HepG2 (cell line): Measurements from ENCODE around the gene GPR155. TPM values are rescaled to one million over a fixed set of nuclear protein-coding genes. Genes with fewer than 3 reads are reported as not detected.

Experiments
- ATAC-seq: fragments of 200-7000 bp; cut with Tn5 transposase; 3 replicates; pipeline ENCODE4 v1.9.1; 2020; ENCODE audit warnings: mild to moderate bottlenecking, moderate library complexity
- BruUV-seq: library from RNA; stranded (reverse); fragments of 400-500 nt; replicated peaks from 2 replicates; lab custom pipeline; 2021; lab: Mats Ljungman, UMichigan
- CTCF ChIA-PET: fragments of 300-600 bp; formaldehyde crosslinking; extraction: SDS; loops from one replicate; lab custom pipeline; 2021; ENCODE audit warnings: low total read pairs, inconsistent platforms, low intra/inter-chr PET ratio; lab: Yijun Ruan, JAX
- POLR2A ChIA-PET: fragments of 350-600 bp; sonication (Branson Sonifier 250); formaldehyde crosslinking; loops from one replicate; lab custom pipeline; 2020; ENCODE audit warnings: antibody characterized with exemption, inconsistent platforms; lab: Yijun Ruan, JAX
- DNase-seq: peaks from one replicate; pipeline ENCODE4 v3.0.0-alpha.2; 2015; ENCODE audit warnings: low spot score
- FAIRE-seq: peaks from 3 replicates; lab custom pipeline; 2011; peaks lifted over from hg19 to GRCh38; lab: Jason Lieb, UNC
- H2AFZ ChIP-seq: one replicate; pipeline ENCODE4 v1.6.1; 2011; ENCODE audit warnings: low read length, inconsistent platforms
- H3K27ac ChIP-seq: fragments of 300-600 bp; 3 replicates; pipeline ENCODE4 v1.8.0; 2011; ENCODE audit warnings: mixed run types, mild to moderate bottlenecking, mixed read lengths, low read length, inconsistent platforms; ENCODE audit not compliant: insufficient read depth; ENCODE audit errors: extremely low read length
- H3K27me3 ChIP-seq, 2 experiments: fragments of 200-600 bp in 1 of 2; 2 replicates in 1 of 2; 3 replicates in 1 of 2; pipeline versions ENCODE4 v1.6.0 to v1.8.0; 2011; ENCODE audit warnings: low read length in 2 of 2, mild to moderate bottlenecking in 2 of 2, moderate library complexity in 2 of 2, inconsistent platforms in 1 of 2; ENCODE audit not compliant: insufficient read depth in 2 of 2, control insufficient read depth in 1 of 2
- H3K36me3 ChIP-seq, 2 experiments: fragments of 200-600 bp in 1 of 2; replicated peaks in 1 of 2; 2 replicates in 1 of 2; 3 replicates in 1 of 2; pipeline versions ENCODE4 v1.5.1 to v1.8.0; 2011; ENCODE audit warnings: low read length in 2 of 2, inconsistent platforms in 1 of 2; ENCODE audit not compliant: insufficient read depth in 2 of 2, control insufficient read depth in 1 of 2
- H3K4me1 ChIP-seq: 2 replicates; pipeline ENCODE4 v1.5.1; 2012; ENCODE audit warnings: low read length, inconsistent platforms; ENCODE audit not compliant: insufficient read depth
- H3K4me2 ChIP-seq: 2 replicates; pipeline ENCODE4 v1.6.0; 2011; ENCODE audit warnings: low read depth, low read length, inconsistent platforms
- H3K4me3 ChIP-seq, 3 experiments: fragments of 200-600 bp in 1 of 3; sonication (generic), shearing (Covaris generic) in 1 of 3; replicated peaks in 1 of 3; 2 replicates each; pipeline ENCODE4 v1.5.1; 2011 to 2016; ENCODE audit warnings: low read length in 3 of 3, inconsistent platforms in 2 of 3, low read depth in 2 of 3, mild to moderate bottlenecking in 2 of 3, control low read depth in 1 of 3, mixed read lengths in 1 of 3; ENCODE audit not compliant: insufficient read depth in 1 of 3
- H3K79me2 ChIP-seq: one replicate; pipeline ENCODE4 v1.6.1; 2011; ENCODE audit warnings: low read length, inconsistent platforms; ENCODE audit not compliant: insufficient read depth
- H3K9ac ChIP-seq: 2 replicates; pipeline ENCODE4 v1.6.0; 2011; ENCODE audit warnings: mild to moderate bottlenecking, low read depth, low read length, inconsistent platforms; ENCODE audit not compliant: insufficient read depth
- H3K9me3 ChIP-seq: 2 replicates; pipeline ENCODE4 v1.5.1; 2012; ENCODE audit warnings: mild to moderate bottlenecking, low read length
- H4K20me1 ChIP-seq: 2 replicates; pipeline ENCODE4 v1.6.0; 2011; ENCODE audit warnings: inconsistent platforms, mild to moderate bottlenecking, low read length, moderate library complexity; ENCODE audit not compliant: insufficient read depth
- RFX5 ChIP-seq: IDR thresholded peaks from 2 replicates; pipeline ENCODE4 v1.6.1; 2011; ENCODE audit warnings: low read depth, low read length, improper control_type of control experiment
- ZNF280B ChIP-seq: sonication (generic); formaldehyde crosslinking; IDR thresholded peaks from 2 replicates; pipeline ENCODE4 v1.5.0; 2020; ENCODE audit warnings: missing genetic modification reagents, mild to moderate bottlenecking, borderline replicate concordance
- ZNF431 ChIP-seq: sonication (generic); formaldehyde crosslinking; IDR thresholded peaks from 2 replicates; pipeline ENCODE4 v1.9.0; 2022; ENCODE audit warnings: missing genetic modification reagents, low read depth, mild to moderate bottlenecking, borderline replicate concordance
- ZNF496 ChIP-seq: sonication (generic); formaldehyde crosslinking; IDR thresholded peaks from 2 replicates; pipeline ENCODE4 v1.8.1; 2023; ENCODE audit warnings: mild to moderate bottlenecking, moderate library complexity, missing genetic modification reagents; ENCODE audit not compliant: insufficient replicate concordance
- ZNF550 ChIP-seq: sonication (generic); formaldehyde crosslinking; IDR thresholded peaks from 2 replicates; pipeline ENCODE4 v1.4.0; 2020; ENCODE audit warnings: mild to moderate bottlenecking, missing genetic modification reagents, borderline replicate concordance
- WGBS: methylation state at CpG from one replicate; pipeline ENCODE4 v1.1.6; 2017; ENCODE audit warnings: low lambda C conversion rate; 5-methylcytosine and 5-hydroxymethylcytosine counted together
- in situ Hi-C: cut with HindIII; loops from 2 replicates; pipeline ENCODE4 v1.10.0; 2017; ENCODE audit warnings: low pct_unique_long_range_greater_than_20kb; ENCODE audit not compliant: extremely low pct_ligation_motif_present
- intact Hi-C: fragments of 100-400 bp; cut with micrococcal nuclease; formaldehyde crosslinking; loops from one replicate; pipeline ENCODE4 v1.10.0; 2022; ENCODE audit not compliant: unreplicated experiment
- polyA plus RNA-seq, 8 experiments: library from polyadenylated mRNA; depleted of rRNA in 3 of 8; stranded (reverse) in 7 of 8; unstranded in 1 of 8; fragments of >200 nt; fragmentation: Illumina TruSeq in 4 of 8; extraction: Trizol in 4 of 8; gene quantifications; 2 replicates each; pipeline versions ENCODE4 v1.2.1 to v1.2.3, GENCODE V29; 2011 to 2016; ENCODE audit warnings: low read depth in 4 of 8, missing spikeins in 1 of 8, mixed read lengths in 1 of 8; ENCODE audit not compliant: insufficient read depth in 1 of 8
- total RNA-seq, 5 experiments: library from RNA; depleted of rRNA; stranded (reverse); fragments of >200 nt; fragmentation: Illumina TruSeq; extraction: Trizol; gene quantifications; 2 replicates each; pipeline ENCODE4 v1.2.3, GENCODE V29; 2016; ENCODE audit warnings: low read depth in 1 of 5
- TF ChIP-seq, protein P1 (sequence below): sonication (generic); formaldehyde crosslinking; IDR thresholded peaks from 2 replicates; pipeline ENCODE4 v1.4.0; 2020; ENCODE audit warnings: missing genetic modification reagents, borderline replicate concordance

The GPR155 gene
- total and polyA plus RNA-seq, 2 of the 13 experiments (the other 11 are each of a cell fraction or from before 2014, with no cell fraction given): 0.15 to 0.49 TPM

GRCh38 chr2:174499371-174499770, 12.5 kb upstream of the GPR155 start:
- intact Hi-C loops (no loop called here), in situ Hi-C loops (no loop called here)
- TF ChIP-seq ZNF431 (no peak), ZNF496 (CRISPR knock-in tag) (no peak), ZNF550 (CRISPR knock-in tag) (no peak)
- TF ChIP-seq, protein P1, sequence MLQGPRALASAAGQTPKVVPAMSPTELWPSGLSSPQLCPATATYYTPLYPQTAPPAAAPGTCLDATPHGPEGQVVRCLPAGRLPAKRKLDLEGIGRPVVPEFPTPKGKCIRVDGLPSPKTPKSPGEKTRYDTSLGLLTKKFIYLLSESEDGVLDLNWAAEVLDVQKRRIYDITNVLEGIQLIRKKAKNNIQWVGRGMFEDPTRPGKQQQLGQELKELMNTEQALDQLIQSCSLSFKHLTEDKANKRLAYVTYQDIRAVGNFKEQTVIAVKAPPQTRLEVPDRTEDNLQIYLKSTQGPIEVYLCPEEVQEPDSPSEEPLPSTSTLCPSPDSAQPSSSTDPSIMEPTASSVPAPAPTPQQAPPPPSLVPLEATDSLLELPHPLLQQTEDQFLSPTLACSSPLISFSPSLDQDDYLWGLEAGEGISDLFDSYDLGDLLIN: no peak
- FAIRE-seq: no peak
- no peak for DNase-seq
- Histone ChIP-seq H4K20me1 (no peaks in the 10 kb centered on the region), H2AFZ (no peak overlapping the region), H3K4me3 (no peak overlapping the region), H3K27me3 (peaks cover 1 to 17% of the 10 kb centered on the region in 2 experiments; a peak in 2 of 5 replicates), H3K9me3 (no peaks in the 10 kb centered on the region), H3K36me3 (no peaks in the 10 kb centered on the region), H3K4me1 (no peaks in the 10 kb centered on the region), H3K4me2 (no peak overlapping the region), H3K27ac (no peak overlapping the region), H3K9ac (no peak overlapping the region), H3K79me2 (no peaks in the 10 kb centered on the region)
- WGBS: 21% methylated on average over 5 of the region's 5 CpGs
- no peak for ATAC-seq
- no TSS peak for BruUV-seq
- CTCF ChIA-PET: no interaction called here
- POLR2A ChIA-PET: no interaction called here

DNA sequence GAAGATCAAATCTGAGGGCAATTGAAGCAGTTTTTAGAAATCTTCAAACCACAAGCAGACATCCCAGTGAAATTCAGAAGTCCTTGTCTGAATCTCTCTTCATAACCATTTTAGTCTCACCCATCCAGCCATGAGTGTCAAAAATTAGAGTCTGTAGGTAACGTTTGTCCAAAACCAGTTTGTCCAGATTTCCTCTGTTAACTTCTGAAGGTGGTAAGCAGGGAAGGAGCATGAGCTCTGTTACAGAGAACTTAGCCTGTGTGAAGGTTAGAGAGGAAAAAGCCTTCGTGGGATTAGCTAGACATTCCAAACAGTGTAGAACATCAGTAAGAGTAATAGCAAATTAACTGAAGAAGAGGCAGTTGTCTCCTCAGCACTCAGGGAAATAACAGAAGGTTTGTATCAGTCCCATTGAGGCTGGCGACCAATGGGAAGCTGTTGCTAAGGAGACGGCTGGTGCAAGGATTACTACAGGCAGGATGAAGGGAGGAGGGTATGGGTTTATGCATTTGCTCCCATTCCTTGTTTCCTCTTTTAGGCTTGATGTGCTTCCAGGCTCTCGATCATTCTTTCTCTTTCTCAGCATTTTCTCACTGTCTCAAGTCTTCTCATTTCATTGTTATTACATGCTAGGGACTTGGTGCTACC, 8.7 kb upstream of the GPR155 start:
- DNase-seq: no peak

More for the DNA sequence above, 8.7 kb upstream of the GPR155 start:
- Histone ChIP-seq H3K4me3 (no peak overlapping the region), H3K27ac (no peak overlapping the region), H3K9me3 (no peaks in the 10 kb centered on the region), H4K20me1 (no peaks in the 10 kb centered on the region), H3K4me1 (no peaks in the 10 kb centered on the region), H3K9ac (no peak overlapping the region), H2AFZ (no peak overlapping the region)
- in situ Hi-C loops: no loop called here
- intact Hi-C loops: no loop called here
- WGBS: 1% methylated on average over 5 of the region's 5 CpGs
- ATAC-seq (no peak), FAIRE-seq (no peak)
- BruUV-seq: no TSS peak
- POLR2A ChIA-PET: no interaction called here
- TF ChIP-seq RFX5 (peak; percentile 57), ZNF280B (no peak)
- TF ChIP-seq, all 625 proteins: peak for 1
- Histone ChIP-seq H3K4me2 (no peak overlapping the region), H3K79me2 (no peaks in the 10 kb centered on the region), H3K36me3 (no peaks in the 10 kb centered on the region), H3K27me3 (peaks cover 1 to 24% of the 10 kb centered on the region in 2 experiments; a peak in 2 of 5 replicates)
- CTCF ChIA-PET: no interaction called here
